Mononuclear cell (primary cell): Measurements from ENCODE around the gene EPN1. TPM values are rescaled to one million over a fixed set of nuclear protein-coding genes. Genes with fewer than 3 reads are reported as not detected.
"Not testable (repeated sequence)": the region's sequence is repeated elsewhere in the genome, so short reads cannot be mapped to it uniquely, and the experiment has no call there.

Source experiments
- H3K27me3 ChIP-seq: 2 replicates; pipeline ENCODE4 v1.6.0; 2011; ENCODE audit warnings: low read length, control low read depth; ENCODE audit not compliant: insufficient read depth
- H3K4me1 ChIP-seq: 2 replicates; pipeline ENCODE4 v1.5.1; 2011; ENCODE audit warnings: mild to moderate bottlenecking, low read length, control low read depth; ENCODE audit not compliant: insufficient read depth
- H3K4me3 ChIP-seq: 2 replicates; pipeline ENCODE4 v1.5.1; 2011; ENCODE audit warnings: mild to moderate bottlenecking, low read length, moderate library complexity
- H3K9me3 ChIP-seq: 2 replicates; pipeline ENCODE4 v1.5.1; 2011; ENCODE audit warnings: low read depth, mild to moderate bottlenecking, control low read depth, low read length
- total RNA-seq: library from RNA; depleted of rRNA; stranded (reverse); fragments of >200 nt; gene quantifications from one replicate; pipeline ENCODE4 v1.2.3, GENCODE V29; 2012

EPN1 gene
- total RNA-seq, 1 donor: 23.5 TPM

DNA sequence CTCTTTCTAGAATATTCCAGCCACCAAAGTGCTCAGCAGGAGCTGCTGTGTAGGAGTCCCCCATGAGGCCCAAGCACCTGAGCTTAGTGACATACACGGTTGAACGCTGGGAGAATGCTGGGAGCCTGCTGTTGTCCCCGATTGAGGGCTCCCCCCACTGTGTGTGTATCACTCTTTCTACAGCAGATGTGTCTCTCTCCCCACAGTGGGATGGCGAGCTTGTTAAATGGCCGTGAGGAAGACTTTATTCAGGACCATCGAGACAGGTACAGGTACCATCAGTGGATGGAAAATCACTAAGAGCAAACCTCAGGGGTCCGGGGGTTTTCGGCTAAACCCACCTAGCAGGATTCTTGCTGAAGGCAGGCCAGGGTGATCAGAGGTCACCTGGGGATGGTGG lies 22.7 kb downstream of the EPN1 start:
- Histone ChIP-seq H3K4me3 (no peak overlapping the region), H3K4me1 (no peaks in the 10 kb centered on the region), H3K9me3 (no peaks in the 10 kb centered on the region), H3K27me3 (no peaks in the 10 kb centered on the region)

DNA sequence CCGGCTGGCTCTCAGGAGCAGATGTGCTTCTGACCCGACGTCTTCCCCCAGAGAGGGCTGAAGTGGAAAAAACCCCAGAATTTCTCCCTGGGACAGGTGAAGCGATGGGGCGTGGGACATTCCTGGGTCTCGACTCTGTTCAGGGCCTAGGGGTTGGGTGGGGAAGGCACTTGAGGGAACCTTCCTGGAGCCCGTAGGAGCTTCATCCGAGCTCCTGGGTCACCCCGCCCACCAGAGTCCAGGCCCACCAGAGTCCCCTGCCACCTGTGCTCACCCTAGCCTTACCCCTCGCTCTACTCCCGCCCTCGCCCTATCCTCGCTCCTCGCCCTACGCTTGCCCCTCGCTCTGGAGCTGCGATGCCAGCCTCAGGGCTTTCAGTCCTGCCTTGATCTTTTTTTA lies 23.2 kb downstream of the EPN1 start:
- H3K4me3 ChIP-seq: no peak overlapping the region

DNA sequence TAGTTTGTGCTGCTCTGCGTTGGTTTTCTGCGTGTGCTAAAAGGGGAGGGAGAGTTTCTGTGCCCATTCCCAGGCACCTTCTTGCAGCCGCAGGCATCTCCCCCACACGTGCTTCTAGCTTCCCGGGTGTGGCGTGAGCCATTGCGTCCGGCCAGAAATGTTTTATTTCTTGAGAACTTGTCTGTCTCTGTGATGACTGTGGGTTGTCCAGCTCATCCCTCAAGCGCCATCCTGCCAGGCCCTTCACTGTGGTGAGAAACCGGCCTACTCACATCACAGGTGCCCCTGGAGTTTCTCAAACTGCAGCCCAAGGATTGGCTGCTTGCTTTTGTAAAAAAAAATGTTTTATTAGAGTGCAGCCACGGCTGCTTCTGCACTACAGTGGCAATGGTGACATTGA lies 24.2 kb downstream of the EPN1 start:
- Histone ChIP-seq H3K9me3 (no peaks in the 10 kb centered on the region), H3K4me1 (peaks cover 4% of the 10 kb centered on the region), H3K27me3 (no peaks in the 10 kb centered on the region), H3K4me3 (no peak overlapping the region)

More for the DNA sequence above, 23.2 kb downstream of the EPN1 start:
- Histone ChIP-seq H3K9me3 (no peaks in the 10 kb centered on the region), H3K4me1 (no peaks in the 10 kb centered on the region), H3K27me3 (no peaks in the 10 kb centered on the region)

DNA sequence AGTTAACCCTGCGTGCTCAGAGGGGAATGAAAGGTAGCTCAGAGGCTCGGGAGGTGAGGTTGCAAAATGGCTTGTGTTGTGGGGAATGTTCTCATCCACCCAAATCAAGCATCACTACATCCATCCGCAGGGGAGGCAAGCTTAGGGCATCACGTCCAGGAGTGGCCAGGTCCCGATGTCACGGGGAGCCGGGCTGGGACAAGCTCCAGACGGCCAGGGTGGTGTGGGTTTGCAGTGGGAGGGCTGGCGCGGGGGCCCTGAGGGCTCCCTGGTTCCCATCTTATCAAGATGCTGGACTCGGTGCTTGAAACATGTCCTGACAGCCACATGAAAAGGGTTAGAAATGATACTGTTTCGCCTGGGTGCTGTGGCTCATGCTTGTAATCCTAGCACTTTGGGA lies 25.8 kb downstream of the EPN1 start:
- Histone ChIP-seq H3K4me1 (peaks cover 4% of the 10 kb centered on the region), H3K9me3 (no peaks in the 10 kb centered on the region), H3K4me3 (no peak overlapping the region), H3K27me3 (no peaks in the 10 kb centered on the region)

DNA sequence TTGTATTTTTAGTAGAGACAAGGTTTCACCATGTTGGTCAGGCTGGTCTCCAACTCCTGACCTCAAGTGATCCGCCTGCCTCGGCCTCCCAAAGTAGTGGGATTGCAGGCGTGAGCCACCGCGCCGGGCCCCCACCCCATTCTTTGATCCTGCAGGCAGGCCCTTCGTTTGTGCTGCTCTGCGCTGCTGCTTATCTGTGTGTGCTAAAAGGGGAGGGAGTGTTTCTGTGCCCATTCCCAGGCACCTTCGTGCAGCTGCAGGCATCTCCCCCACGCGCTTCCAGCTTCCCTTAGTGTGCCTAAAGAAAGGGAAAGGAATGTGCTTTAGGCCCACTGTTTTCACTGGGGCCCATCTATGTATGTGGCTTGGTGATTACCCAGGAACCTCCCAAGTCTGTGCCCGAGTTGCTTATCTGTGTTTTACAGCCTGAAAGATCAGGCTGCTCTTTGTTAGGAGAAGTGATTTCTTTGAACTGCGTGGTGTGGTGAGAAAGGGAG lies 27.2 kb downstream of the EPN1 start:
- no peaks in the 10 kb centered on the region for H3K27me3 ChIP-seq
- peaks cover 4% of the 10 kb centered on the region for H3K4me1 ChIP-seq
- H3K4me3 ChIP-seq: no peak overlapping the region
- H3K9me3 ChIP-seq: no peaks in the 10 kb centered on the region

DNA sequence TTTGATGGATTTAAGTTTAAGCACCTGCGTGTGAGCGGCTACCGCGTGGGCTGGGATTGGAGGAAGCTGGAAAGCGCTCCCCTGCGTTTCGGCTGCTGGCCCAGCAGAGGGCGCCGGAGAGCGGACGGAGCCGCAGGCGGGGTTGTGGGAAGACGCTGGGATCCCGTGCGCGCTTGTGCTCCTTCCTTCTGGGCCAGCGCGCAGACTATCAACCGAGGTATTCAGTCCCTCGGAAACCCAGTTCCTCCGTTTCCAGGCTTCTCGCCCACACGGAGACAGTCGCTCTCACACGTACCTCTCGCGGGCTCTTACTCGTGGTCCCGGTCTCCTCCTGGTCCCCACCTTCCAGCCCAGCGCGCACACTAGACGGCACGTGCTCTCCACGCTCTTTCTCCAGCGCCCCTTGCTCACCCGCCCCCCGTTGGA lies 28.8 kb downstream of the EPN1 start:
- Histone ChIP-seq H3K9me3 (no peaks in the 10 kb centered on the region), H3K4me1 (peaks cover 4% of the 10 kb centered on the region), H3K27me3 (no peaks in the 10 kb centered on the region), H3K4me3 (no peak overlapping the region)

DNA sequence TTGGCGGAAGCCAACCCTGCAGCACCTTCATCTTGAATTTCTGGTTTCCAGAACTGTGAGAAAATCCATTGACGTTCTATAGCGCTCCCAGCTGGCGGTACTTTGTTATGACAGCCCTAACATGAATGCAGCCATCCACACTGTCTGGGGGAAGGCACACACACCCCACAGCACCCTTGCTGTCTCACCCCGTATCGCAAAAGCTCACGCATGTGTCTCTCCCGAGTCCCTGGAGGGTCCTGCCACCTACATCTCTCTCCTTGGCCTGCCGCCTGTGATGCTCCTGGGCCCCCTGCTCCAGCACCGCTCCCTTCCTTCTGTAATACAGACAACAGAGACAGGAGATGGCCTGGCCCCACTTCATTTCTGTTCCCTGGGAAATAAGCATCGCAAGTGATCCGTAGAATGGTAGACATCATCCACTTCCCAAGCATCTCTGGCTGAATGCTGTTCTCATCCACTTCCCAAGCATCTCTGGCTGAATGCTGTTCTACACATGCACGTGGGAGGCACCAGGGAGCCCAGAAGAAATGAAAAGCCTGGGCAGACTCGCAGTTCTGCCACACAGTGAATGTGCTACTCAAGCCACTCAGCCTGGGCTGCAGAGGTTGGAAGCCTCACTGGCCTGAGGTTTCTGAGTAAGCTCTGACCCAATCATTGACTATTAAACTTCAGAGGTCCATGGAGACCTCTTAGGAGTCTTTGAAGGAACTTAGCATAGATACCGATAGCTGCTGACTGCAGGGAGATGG lies 29.6 kb downstream of the EPN1 start:
- no peaks in the 10 kb centered on the region for H3K9me3 ChIP-seq
- no peaks in the 10 kb centered on the region for H3K27me3 ChIP-seq
- H3K4me1 ChIP-seq: peaks cover 4% of the 10 kb centered on the region
- no peak overlapping the region for H3K4me3 ChIP-seq

DNA sequence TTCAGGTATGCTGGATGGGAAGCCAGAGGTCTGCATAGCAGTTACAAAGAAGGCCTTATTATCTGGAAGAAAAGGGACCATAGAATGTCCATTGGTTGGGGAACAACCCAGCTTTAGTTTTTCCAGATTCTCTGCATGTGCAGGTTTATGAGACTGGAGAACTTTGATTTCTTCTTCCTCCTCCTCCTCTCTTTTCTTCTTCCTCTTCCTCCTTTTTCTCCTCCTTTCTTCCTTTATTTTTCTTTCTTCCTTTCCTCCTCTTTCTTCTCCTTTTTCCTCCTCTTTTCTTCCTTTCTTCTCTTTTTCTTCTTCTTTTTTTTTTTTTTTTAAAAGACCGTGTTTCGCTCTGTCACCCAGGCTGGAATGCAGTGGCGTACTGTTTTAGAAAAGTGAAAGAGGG lies 30.9 kb downstream of the EPN1 start:
- H3K4me1 ChIP-seq: peaks cover 4% of the 10 kb centered on the region
- no peaks in the 10 kb centered on the region for H3K9me3 ChIP-seq
- H3K4me3 ChIP-seq: no peak overlapping the region
- no peaks in the 10 kb centered on the region for H3K27me3 ChIP-seq

DNA sequence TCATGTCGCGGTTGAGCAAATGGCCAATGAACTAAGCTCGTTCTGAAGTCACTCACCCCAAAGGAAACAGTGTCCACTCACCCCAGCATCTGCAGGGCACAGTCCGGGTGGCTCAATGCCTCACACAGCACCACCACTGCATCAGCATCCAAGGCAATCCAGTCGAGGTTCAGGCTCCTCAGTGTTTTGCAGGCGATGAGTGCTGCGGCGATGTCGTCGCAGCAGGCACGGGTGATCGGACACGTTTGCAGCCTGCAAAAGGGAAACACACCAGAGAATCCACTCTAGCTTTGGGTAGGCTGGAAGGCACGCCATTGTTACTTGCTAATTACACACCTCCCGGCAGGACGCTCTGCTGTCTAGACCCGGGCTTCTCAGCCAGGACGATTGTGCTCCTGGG lies 36.7 kb downstream of the EPN1 start:
- H3K4me1 ChIP-seq: no peaks in the 10 kb centered on the region
- H3K9me3 ChIP-seq: no peaks in the 10 kb centered on the region
- no peaks in the 10 kb centered on the region for H3K27me3 ChIP-seq
- H3K4me3 ChIP-seq: no peak overlapping the region

DNA sequence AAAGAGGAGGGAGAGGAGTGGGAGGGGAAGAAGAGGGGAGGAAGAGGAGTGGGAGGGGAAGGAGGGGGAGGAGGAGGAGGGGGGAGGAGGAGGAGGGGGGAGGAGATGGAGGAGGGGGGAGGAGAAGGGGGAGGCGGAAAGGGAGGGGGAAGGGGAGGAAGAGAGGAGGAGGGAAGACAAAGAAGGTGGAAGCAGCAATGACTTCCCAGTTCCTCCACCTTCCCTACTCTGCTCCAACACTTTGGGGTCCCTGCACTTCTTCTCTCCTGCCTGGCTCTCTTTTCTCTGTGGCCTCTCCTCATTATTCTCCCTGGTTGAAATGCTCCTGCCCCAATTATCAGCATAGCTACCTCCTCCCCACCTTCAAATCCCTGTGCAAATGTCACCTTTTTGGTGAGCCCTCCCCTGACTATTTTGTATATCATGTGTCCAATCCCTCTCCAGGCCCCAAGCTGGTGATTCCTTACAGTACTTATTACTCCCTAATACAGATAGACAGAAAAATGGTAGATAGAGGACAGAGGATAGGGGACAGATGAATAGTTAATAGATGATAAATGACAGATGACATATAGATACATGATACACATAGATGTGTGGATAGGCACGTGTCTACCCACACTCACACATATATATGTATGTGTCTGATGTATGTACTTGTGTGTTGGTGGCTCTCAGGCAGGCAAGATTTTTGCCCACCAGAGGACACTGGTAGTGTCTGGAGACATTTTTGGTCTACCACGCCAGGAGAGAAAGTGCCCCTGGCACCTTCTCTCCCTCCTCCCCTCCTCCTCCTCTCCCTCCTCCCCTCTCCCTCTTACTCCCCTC lies 38.0 kb downstream of the EPN1 start:
- Histone ChIP-seq H3K9me3 (no peaks in the 10 kb centered on the region), H3K4me3 (no peak overlapping the region), H3K4me1 (no peaks in the 10 kb centered on the region), H3K27me3 (no peaks in the 10 kb centered on the region)

DNA sequence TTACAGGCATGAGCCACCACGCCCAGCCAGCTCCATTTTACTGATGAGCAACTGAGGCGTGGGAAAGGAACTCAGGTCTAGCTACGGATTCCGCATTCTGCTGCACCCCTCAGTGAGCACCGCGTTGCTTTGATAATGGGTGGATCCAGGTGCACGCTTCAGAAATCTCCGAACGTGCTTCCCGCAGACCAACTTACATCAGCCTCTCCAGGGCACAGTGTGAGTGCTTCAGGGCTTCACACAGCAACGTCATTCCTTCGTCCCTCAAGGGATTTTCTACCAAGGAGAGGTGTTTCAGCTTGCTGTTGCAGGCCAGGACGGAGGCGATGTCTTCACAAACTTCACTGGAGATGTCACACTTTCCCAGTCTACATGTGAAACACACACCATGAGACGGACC lies 41.5 kb downstream of the EPN1 start:
- Histone ChIP-seq H3K4me1 (no peaks in the 10 kb centered on the region), H3K4me3 (no peak overlapping the region), H3K27me3 (peaks cover 6% of the 10 kb centered on the region), H3K9me3 (peaks cover 9% of the 10 kb centered on the region)

DNA sequence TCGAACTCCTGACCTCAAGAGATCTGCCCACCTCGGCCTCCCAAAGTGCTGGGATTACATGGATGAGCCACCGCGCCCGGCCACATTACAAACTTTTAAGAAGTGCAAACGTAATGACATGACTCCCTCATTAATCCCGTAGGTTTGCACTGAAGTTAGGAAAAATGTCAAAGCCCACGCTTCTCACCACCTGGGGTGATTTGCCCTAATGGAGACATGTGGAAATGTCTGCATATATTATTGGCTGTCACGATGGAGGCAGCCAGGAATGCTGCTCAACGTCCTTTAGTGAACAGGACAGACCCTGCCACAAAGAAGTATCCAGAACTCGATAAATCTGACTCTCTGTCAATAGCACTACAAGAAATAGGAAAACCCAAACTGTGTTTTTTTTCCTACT lies 42.2 kb downstream of the EPN1 start:
- Histone ChIP-seq H3K4me3 (no peak overlapping the region), H3K9me3 (peaks cover 14% of the 10 kb centered on the region), H3K27me3 (peaks cover 6% of the 10 kb centered on the region), H3K4me1 (no peaks in the 10 kb centered on the region)

DNA sequence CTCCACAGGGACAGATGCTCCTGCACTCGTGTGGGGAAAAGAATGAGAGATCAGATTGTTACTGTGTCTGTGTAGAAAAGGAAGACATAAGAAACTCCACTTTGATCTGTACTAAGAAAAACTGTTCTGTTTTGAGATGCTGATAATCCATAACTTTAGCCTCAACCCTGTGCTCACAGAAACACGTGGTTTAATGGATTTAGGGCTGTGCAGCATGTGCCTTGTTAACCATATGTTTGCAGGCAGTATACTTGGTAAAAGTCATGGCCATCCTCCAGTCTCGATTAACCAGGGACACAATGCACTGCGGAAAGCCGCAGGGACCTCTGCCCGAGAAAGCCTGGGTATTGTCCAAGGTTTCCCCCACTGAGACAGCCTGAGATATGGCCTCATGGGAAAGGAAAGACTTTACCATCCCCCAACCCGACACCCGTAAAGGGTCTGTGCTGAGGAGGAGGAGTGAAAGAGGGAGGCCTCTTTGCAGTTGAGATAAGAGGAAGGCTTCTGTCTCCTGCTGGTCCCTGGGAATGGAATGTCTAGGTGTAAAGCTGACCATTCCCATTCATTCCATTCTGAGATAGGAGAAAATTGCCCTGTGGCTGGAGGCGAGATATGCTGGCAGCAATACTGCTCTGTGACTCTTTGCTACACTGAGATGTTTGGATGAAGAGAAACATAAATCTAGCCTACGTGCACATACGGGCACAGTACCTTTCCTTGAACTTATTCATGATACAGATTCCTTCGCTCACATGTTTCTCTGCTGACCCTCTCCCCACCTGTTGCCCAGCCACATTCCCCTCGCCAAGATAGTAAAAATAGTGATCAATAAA lies 43.1 kb downstream of the EPN1 start:
- not testable (repeated sequence) for H3K4me1 ChIP-seq, H3K4me3 ChIP-seq, H3K27me3 ChIP-seq
- peaks cover 14% of the 10 kb centered on the region for H3K9me3 ChIP-seq

DNA sequence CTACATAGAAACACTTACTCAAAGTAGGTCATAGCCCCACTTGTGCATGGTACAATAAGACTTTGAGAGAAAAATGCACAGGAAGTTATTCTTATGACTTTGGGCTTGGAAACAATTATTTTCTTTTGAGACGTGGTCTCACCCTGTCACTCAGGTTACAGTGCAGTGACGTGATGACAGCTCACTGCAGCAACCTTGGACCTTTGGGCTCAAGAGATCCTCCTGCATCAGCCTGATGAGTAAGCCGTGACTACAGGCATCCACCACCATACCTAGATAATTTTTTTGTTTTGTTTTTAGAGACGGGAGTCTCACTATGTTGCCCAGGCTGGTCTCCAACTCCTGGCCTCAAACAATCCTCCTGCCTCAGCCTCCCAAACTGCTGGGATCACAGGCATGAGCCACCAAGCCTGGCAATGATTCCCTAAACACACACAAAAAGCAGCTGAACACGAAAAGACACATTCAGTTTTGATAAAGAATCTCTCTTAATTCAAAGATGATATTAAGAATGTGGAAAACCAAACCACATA lies 45.3 kb downstream of the EPN1 start:
- Histone ChIP-seq H3K4me1 (no peaks in the 10 kb centered on the region), H3K9me3 (peaks cover 14% of the 10 kb centered on the region), H3K4me3 (no peak overlapping the region), H3K27me3 (peaks cover 6% of the 10 kb centered on the region)

DNA sequence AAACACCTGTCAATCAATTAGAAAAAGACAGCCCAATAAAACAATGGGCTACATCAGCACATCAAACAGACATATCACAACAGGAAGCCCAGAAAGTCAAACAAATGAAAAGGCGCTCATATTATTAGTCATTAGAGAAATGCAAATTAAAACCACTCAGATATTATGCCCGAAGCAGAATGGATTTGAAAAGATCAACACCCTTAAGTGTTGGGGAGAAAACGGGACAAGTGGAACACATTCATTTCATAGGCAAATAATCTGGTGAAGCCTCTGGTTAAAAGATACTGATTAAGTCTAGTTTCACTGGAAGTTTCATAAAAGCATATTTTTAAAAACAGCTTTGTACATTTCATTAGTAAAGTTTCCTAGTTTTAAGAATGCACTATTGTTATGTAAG lies 45.8 kb downstream of the EPN1 start:
- Histone ChIP-seq H3K9me3 (peaks cover 14% of the 10 kb centered on the region), H3K27me3 (peaks cover 6% of the 10 kb centered on the region), H3K4me3 (no peak overlapping the region), H3K4me1 (no peaks in the 10 kb centered on the region)
